Measurements from ENCODE around the gene APBA1. TPM values are rescaled to one million over a fixed set of nuclear protein-coding genes. Genes with fewer than 3 reads are reported as not detected.

APBA1 gene
- total and polyA plus RNA-seq, 2 donors (not counting 3 experiments of a cell fraction or from before 2014, with no cell fraction given): 6.1 to 11.3 TPM

DNA sequence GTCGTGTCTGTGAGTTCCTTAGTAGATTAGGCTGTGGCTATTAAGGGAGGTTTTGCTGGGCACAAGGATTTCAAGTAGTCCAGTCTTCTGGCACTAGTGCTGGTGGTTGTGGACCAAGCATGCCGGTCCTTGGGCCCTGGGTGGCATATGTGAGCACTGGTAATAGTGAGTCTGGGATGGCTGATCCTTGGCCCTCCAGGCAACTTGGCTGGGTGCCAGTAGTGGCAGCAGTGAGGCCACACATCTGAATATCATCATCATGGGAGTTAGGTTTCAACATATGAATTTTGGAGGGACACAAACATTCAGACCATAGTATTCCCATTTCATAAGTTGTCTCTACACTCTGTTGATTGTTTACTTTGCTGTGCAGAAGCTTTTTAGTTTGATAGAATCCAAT is 25.3 kb upstream of the APBA1 start:
- H3K9me3 ChIP-seq (replicated peaks; ENCODE audit: control insufficient read depth, insufficient read depth, low read length): no peaks in the 10 kb centered on the region
- H3K9ac ChIP-seq (replicated peaks; ENCODE audit: extremely low read depth, insufficient read depth, low read length): no peak overlapping the region
- H4K20me1 ChIP-seq (replicated peaks; ENCODE audit: control insufficient read depth, extremely low read depth, insufficient read depth, low read length): no peaks in the 10 kb centered on the region
- no peaks in the 10 kb centered on the region for H3K79me2 ChIP-seq (ENCODE audit: control insufficient read depth, insufficient read depth, low read length)
- no peak overlapping the region for H3K4me3 ChIP-seq (replicated peaks in 1 of 3; ENCODE audit: insufficient read depth in 1 of 3, low read depth in 1 of 3, low read length in 3 of 3)
- FAIRE-seq (no peak), DNase-seq (ENCODE audit: low read depth, low spot score) (no peak)
- BruUV-seq (replicated peaks): no TSS peak
- H2AFZ ChIP-seq (ENCODE audit: low read depth, low read length): no peak overlapping the region
- no peak overlapping the region for H3K4me2 ChIP-seq (ENCODE audit: insufficient read depth, low read length)
- no peaks in the 10 kb centered on the region for H3K27me3 ChIP-seq (ENCODE audit: control insufficient read depth in 2 of 2, insufficient read depth in 2 of 2, low read length in 2 of 2)
- no peak overlapping the region for H3K27ac ChIP-seq (ENCODE audit: insufficient read depth, low read depth, low read length)
- intact Hi-C loops (cut with micrococcal nuclease): no loop called here
- H3K4me1 ChIP-seq (ENCODE audit: control insufficient read depth, extremely low read depth, insufficient read depth, low read length): no peaks in the 10 kb centered on the region
- TF ChIP-seq JUN (IDR thresholded peaks at IDR 0.05; ENCODE audit: borderline replicate concordance, insufficient read depth, insufficient read length, low read depth) (no peak), POLR2A (IDR thresholded peaks at IDR 0.05; ENCODE audit: low read depth, low read length) (no peak), EZH2 (IDR thresholded peaks at IDR 0.05; ENCODE audit: borderline replicate concordance, low read depth, low read length, severe bottlenecking) (no peak), FOS (IDR thresholded peaks at IDR 0.05; ENCODE audit: borderline replicate concordance, insufficient read depth, low read length) (no peak), MYC (IDR thresholded peaks at IDR 0.05; ENCODE audit: low read depth, low read length) (no peak), CTCF (IDR thresholded peaks at IDR 0.05; ENCODE audit: extremely low read depth in 1 of 2, insufficient read depth in 1 of 2, low read depth in 1 of 2, low read length in 2 of 2) (no peak)
- dilution Hi-C loops (cut with MboI; ENCODE audit: extremely low pct_ligation_motif_present, low sequenced_read_pairs): no loop called here
- H3K36me3 ChIP-seq (ENCODE audit: control insufficient read depth in 2 of 2, extremely low read depth in 1 of 2, insufficient read depth in 2 of 2, low read length in 2 of 2): no peaks in the 10 kb centered on the region
- ChIA-PET POLR2A (no interaction called here), CTCF (no interaction called here)
- H3K9me1 ChIP-seq (replicated peaks; ENCODE audit: control insufficient read depth, extremely low read depth, insufficient read depth, low read length): no peaks in the 10 kb centered on the region

DNA sequence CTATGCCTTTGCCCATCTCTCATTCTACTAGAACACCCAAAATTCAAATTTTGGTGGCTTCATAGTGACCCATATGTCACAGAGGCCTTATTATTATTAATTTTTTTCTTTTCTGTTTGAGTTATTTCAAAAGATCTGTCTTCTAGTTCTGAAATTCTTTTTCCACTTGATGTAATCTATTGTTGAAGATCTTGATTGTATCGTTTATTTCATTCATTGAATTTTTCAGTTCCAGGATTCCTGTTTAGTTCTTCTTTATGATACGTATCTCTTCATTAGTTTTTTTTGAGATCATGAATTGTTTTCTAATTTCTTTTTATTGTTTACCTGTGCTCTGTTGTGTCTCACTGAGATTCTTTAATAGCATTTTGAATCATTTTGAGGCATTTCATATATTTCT is 24.6 kb upstream of the APBA1 start:
- dilution Hi-C loops (cut with MboI; ENCODE audit: extremely low pct_ligation_motif_present, low sequenced_read_pairs) (no loop called here), intact Hi-C loops (cut with micrococcal nuclease) (no loop called here)
- Histone ChIP-seq H4K20me1 (replicated peaks; ENCODE audit: control insufficient read depth, extremely low read depth, insufficient read depth, low read length) (no peaks in the 10 kb centered on the region), H3K27ac (ENCODE audit: insufficient read depth, low read depth, low read length) (no peak overlapping the region), H3K27me3 (ENCODE audit: control insufficient read depth in 2 of 2, insufficient read depth in 2 of 2, low read length in 2 of 2) (no peaks in the 10 kb centered on the region), H3K79me2 (ENCODE audit: control insufficient read depth, insufficient read depth, low read length) (no peaks in the 10 kb centered on the region), H3K36me3 (ENCODE audit: control insufficient read depth in 2 of 2, extremely low read depth in 1 of 2, insufficient read depth in 2 of 2, low read length in 2 of 2) (no peaks in the 10 kb centered on the region), H3K9me3 (replicated peaks; ENCODE audit: control insufficient read depth, insufficient read depth, low read length) (no peaks in the 10 kb centered on the region), H3K4me3 (replicated peaks in 1 of 3; ENCODE audit: insufficient read depth in 1 of 3, low read depth in 1 of 3, low read length in 3 of 3) (no peak overlapping the region), H3K9ac (replicated peaks; ENCODE audit: extremely low read depth, insufficient read depth, low read length) (no peak overlapping the region), H3K4me1 (ENCODE audit: control insufficient read depth, extremely low read depth, insufficient read depth, low read length) (no peaks in the 10 kb centered on the region), H3K9me1 (replicated peaks; ENCODE audit: control insufficient read depth, extremely low read depth, insufficient read depth, low read length) (no peaks in the 10 kb centered on the region), H3K4me2 (ENCODE audit: insufficient read depth, low read length) (no peak overlapping the region), H2AFZ (ENCODE audit: low read depth, low read length) (no peak overlapping the region)
- DNase-seq (ENCODE audit: low read depth, low spot score): no peak
- CTCF ChIA-PET: no interaction called here
- BruUV-seq (replicated peaks): no TSS peak
- POLR2A ChIA-PET: no interaction called here
- TF ChIP-seq JUN (IDR thresholded peaks at IDR 0.05; ENCODE audit: borderline replicate concordance, insufficient read depth, insufficient read length, low read depth): no peak
- TF ChIP-seq POLR2AphosphoS5 (IDR thresholded peaks at IDR 0.05; ENCODE audit: insufficient read depth, low read depth, low read length): no peak
- no peak for TF ChIP-seq CTCF (IDR thresholded peaks at IDR 0.05; ENCODE audit: extremely low read depth in 1 of 2, insufficient read depth in 1 of 2, low read depth in 1 of 2, low read length in 2 of 2)
- no peak for TF ChIP-seq MAX (IDR thresholded peaks at IDR 0.05; ENCODE audit: insufficient read depth, insufficient read length)
- no peak for TF ChIP-seq GATA2 (IDR thresholded peaks at IDR 0.05; ENCODE audit: insufficient read depth, insufficient read length, low read depth, low read length)
- TF ChIP-seq FOS (IDR thresholded peaks at IDR 0.05; ENCODE audit: borderline replicate concordance, insufficient read depth, low read length): no peak
- TF ChIP-seq EZH2 (IDR thresholded peaks at IDR 0.05; ENCODE audit: borderline replicate concordance, low read depth, low read length, severe bottlenecking): no peak
- TF ChIP-seq POLR2A (IDR thresholded peaks at IDR 0.05; ENCODE audit: low read depth, low read length): no peak
- no peak for TF ChIP-seq MYC (IDR thresholded peaks at IDR 0.05; ENCODE audit: low read depth, low read length)
- FAIRE-seq: no peak
